ENCODE data around the gene PEMT. TPM values are rescaled to one million over a fixed set of nuclear protein-coding genes. Genes with fewer than 3 reads are reported as not detected.
A peak's percentile ranks its signal among the peaks of the same experiment; 100 is the strongest.

PEMT gene
- total RNA-seq, 1 donor from 2014 or later = 39.2 TPM

DNA sequence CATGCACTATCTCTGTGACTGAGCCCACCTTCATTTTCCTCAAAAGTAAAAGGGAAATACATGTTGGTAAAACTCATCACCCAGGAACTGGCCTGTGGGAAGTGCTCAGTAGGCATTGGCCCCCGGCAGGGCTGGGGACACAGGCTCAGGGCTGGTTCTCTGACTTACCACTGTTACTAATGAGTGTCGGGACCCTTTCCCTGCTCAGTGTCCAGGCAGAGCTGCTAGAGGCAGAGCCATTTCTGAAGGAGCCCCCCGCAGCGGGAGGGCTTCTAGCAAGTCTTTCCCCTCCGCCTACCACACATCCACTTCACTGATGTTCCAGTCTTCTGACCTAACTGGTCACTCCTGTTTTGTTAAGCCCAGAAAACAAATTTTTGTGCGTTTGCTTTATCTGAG, 1.7 kb upstream of the PEMT start:
- no peaks in the 10 kb centered on the region for H3K27me3 Mint-ChIP-seq (ENCODE audit: low read depth)

DNA sequence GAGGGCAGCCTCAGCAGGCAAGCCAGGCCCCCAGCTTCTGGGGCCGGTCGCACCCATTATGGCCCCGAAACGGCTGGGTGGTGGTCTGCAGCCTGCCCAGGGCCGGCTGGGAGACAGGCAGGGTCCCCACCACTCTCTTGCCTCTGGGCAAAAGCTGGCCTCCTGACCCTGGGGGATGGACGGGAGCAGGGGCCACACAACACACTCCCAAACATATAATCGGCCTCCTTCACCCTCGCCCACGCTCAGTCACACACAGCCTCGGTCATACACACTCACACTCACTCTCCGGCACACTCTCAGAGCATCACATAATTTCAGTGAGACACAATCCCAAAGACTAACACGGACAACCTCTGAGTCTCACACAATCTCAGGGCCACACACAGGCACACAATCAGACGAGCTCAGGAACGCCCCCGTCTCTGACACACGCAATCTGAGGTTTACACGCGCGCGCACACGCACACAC, 589 bp downstream of the PEMT start:
- intact Hi-C loops (cut with micrococcal nuclease) = loop anchor here (1.0 to 5.0 kb wide), 7 partner anchors 95 to 591 kb away; partner anchors contain the start of genes ALKBH5, ATPAF2, DRC3 and GID4
- DNase-seq (ENCODE audit: low spot score) = no peak
- H3K4me3 Mint-ChIP-seq (ENCODE audit: low read depth) = peak overlapping the region; percentile 96
- H3K36me3 Mint-ChIP-seq (ENCODE audit: low read depth) = no peaks in the 10 kb centered on the region
- H3K4me1 Mint-ChIP-seq (ENCODE audit: low read depth) = peaks cover 12% of the 10 kb centered on the region
- no peaks in the 10 kb centered on the region for H3K27me3 Mint-ChIP-seq (ENCODE audit: low read depth)
- H3K9me3 Mint-ChIP-seq = no peaks in the 10 kb centered on the region
- peak overlapping the region; percentile 96 for H3K27ac Mint-ChIP-seq

More for the DNA sequence above, 1.7 kb upstream of the PEMT start:
- H3K9me3 Mint-ChIP-seq = no peaks in the 10 kb centered on the region
- H3K27ac Mint-ChIP-seq = no peak overlapping the region
- intact Hi-C loops (cut with micrococcal nuclease) = loop anchor here (5.0 kb wide), 4 partner anchors 159 to 589 kb away; partner anchors contain the start of genes ALKBH5 and NT5M
- H3K36me3 Mint-ChIP-seq (ENCODE audit: low read depth) = no peaks in the 10 kb centered on the region
- no peak for DNase-seq (ENCODE audit: low spot score)
- H3K4me3 Mint-ChIP-seq (ENCODE audit: low read depth) = peak overlapping the region; percentile 26
- H3K4me1 Mint-ChIP-seq (ENCODE audit: low read depth) = peaks cover 12% of the 10 kb centered on the region

DNA sequence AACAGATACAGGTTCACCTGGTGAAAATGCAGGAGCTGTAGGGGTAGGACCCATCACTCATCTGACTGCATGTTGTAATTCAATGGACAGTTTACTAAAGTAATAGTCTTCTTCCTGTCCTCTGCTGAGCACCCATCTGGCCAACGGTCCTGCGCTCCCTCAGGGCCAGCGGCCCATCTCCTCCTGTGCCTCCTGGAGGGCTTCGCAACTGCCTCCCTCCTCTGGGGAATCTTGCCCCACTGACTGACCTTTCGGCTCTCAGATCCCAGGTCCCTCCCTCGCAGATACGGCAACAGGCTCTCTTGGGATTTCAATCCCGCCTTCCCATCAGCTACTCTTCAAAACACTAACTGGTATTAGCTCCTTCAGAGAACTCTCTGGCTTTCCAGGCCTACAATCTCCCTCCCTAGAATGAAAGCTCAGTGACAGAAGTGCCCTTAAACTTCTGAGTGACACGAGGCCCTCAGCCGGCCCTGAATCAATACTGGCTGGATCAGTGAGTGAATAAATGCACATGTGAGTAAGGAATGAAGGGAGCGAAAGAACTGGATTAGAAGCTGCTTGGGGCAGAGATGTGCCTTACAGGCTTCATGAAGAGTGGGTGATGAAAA, 1.3 kb downstream of the PEMT start:
- Mint-ChIP-seq H3K4me3 (ENCODE audit: low read depth) (peak overlapping the region; percentile 96), H3K9me3 (no peaks in the 10 kb centered on the region), H3K36me3 (ENCODE audit: low read depth) (no peaks in the 10 kb centered on the region), H3K27me3 (ENCODE audit: low read depth) (no peaks in the 10 kb centered on the region), H3K4me1 (ENCODE audit: low read depth) (peaks cover 12% of the 10 kb centered on the region), H3K27ac (peak overlapping the region; percentile 96)
- no peak for DNase-seq (ENCODE audit: low spot score)
- intact Hi-C loops (cut with micrococcal nuclease) = loop anchor here (2.0 to 5.0 kb wide), 5 partner anchors 162 to 592 kb away; partner anchors contain the start of genes ALKBH5, ATPAF2, GID4 and NT5M

DNA sequence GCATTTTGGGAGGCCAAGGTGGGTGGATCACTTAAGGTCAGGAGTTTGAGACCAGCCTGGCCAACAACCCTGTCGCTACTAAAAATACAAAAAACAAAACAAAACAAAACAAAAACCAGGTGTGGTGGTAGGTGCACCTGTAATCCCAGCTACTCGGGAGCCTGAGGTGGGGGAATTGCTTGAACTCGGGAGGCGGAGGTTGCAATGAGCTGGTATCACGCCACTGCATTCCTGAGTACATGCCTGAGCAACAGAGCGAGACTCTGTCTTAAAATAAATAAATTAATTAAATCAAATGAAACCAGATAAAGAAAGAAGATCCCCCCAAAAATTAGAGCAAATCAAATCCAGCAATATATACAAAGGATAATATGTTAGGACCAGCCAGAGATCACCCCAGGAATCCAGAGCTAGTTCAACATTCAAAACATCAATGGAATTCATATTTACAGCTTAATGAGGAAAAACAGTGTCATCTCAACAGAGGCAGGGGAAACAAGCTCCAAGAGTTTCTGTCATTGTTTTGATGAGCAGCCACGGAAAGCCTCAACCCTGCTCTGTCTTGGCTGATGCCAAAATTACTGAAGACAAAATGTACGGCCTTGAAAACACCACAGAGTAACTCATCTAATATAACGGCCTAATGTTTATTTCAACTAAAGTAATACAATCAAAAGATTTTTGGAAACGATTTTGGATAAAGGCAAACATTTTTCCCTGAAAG, 3.7 kb downstream of the PEMT start:
- Mint-ChIP-seq H3K4me3 (ENCODE audit: low read depth) (no peak overlapping the region), H3K27ac (no peak overlapping the region), H3K4me1 (ENCODE audit: low read depth) (peaks cover 12% of the 10 kb centered on the region), H3K9me3 (no peaks in the 10 kb centered on the region), H3K27me3 (ENCODE audit: low read depth) (no peaks in the 10 kb centered on the region), H3K36me3 (ENCODE audit: low read depth) (no peaks in the 10 kb centered on the region)
- DNase-seq (ENCODE audit: low spot score) = no peak
- intact Hi-C loops (cut with micrococcal nuclease) = no loop called here

DNA sequence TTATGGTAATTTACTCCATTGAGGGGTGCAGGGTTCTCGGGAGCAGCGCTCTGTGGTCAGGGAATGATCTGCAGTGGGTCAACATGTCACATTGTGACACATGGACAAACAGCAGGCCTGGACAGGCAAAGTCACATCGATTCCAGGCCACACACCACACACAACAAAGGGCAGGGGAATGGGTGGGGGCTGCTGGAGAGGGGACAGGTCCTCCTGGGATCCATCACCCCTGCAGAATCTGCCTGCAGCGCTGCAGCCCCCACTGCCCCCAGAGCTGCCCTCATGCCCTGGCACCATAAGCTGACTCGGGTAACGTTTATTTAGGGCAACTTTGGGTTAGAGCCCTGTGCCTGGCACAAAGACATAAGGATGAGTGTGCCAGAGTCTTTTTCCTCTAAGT, 9.1 kb downstream of the PEMT start:
- no peak overlapping the region for H3K4me3 Mint-ChIP-seq (ENCODE audit: low read depth)
- no peaks in the 10 kb centered on the region for H3K27me3 Mint-ChIP-seq (ENCODE audit: low read depth)
- intact Hi-C loops (cut with micrococcal nuclease) = no loop called here
- no peak for DNase-seq (ENCODE audit: low spot score)
- H3K9me3 Mint-ChIP-seq = no peaks in the 10 kb centered on the region
- H3K27ac Mint-ChIP-seq = no peak overlapping the region
- no peaks in the 10 kb centered on the region for H3K36me3 Mint-ChIP-seq (ENCODE audit: low read depth)
- H3K4me1 Mint-ChIP-seq (ENCODE audit: low read depth) = no peaks in the 10 kb centered on the region

DNA sequence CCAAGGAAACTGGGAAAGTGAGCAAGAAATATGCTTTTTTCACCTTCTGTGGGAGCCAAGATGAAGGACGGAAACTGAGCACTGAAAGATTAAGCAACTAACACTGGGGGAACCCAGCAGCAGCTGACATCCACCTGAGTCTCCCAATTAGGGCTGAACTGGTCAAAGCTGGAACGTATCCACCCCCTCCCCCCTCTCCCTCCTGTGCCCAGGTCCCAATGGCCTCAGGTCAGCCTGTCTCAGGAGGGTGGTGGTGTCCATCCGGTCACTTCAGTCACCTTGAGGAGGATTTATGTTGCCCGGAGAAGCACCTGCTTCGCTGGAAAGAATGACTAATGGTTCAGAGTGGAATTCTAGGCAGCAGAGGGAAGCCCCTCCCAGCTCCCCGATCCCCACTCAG, 10.0 kb downstream of the PEMT start:
- intact Hi-C loops (cut with micrococcal nuclease) = no loop called here
- no peaks in the 10 kb centered on the region for H3K4me1 Mint-ChIP-seq (ENCODE audit: low read depth)
- no peaks in the 10 kb centered on the region for H3K27me3 Mint-ChIP-seq (ENCODE audit: low read depth)
- H3K4me3 Mint-ChIP-seq (ENCODE audit: low read depth) = no peak overlapping the region
- no peak for DNase-seq (ENCODE audit: low spot score)
- H3K36me3 Mint-ChIP-seq (ENCODE audit: low read depth) = no peaks in the 10 kb centered on the region
- no peaks in the 10 kb centered on the region for H3K9me3 Mint-ChIP-seq
- H3K27ac Mint-ChIP-seq = no peak overlapping the region

DNA sequence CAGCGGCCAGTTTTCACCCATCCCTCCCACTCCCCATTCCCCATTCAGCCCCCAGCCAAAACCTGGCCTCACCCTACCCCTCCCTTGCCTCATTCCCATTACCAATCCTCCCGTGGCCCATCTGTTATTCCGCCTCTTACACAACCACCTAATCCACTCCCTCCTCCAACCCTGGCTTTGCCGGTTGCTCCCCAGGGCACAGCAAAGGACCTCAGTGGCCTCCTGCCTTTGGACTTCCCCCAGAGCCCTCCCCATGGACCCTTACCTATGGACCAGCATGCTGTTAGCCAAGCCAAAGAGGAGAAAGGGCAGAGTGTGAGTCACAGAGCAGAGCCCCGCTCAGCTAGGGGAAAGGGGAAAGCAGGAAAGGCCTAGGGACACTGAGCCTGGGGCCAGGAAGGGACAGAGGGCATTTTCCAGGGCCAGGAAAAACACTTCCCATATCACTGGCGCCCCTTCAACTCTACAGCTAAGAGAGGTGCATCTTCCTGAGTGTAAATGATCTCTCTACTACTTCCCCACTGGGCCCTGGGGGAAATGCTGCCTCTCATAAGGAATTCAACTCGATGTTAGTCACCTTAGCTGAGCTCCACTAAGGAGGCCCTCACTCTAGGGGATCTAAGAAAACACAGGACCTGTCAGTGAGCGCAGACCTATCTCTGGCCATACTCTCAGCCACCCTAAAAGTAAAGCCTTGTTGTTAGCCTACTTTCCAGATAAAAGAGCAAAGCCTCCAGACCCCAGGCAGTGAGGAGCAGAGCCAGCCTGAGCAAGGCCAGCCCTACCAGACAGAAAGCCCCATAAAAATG, 10.6 kb downstream of the PEMT start:
- Mint-ChIP-seq H3K9me3 (no peaks in the 10 kb centered on the region), H3K4me1 (ENCODE audit: low read depth) (no peaks in the 10 kb centered on the region), H3K36me3 (ENCODE audit: low read depth) (no peaks in the 10 kb centered on the region), H3K27ac (no peak overlapping the region), H3K27me3 (ENCODE audit: low read depth) (no peaks in the 10 kb centered on the region), H3K4me3 (ENCODE audit: low read depth) (no peak overlapping the region)
- intact Hi-C loops (cut with micrococcal nuclease) = no loop called here
- DNase-seq (ENCODE audit: low spot score) = no peak

DNA sequence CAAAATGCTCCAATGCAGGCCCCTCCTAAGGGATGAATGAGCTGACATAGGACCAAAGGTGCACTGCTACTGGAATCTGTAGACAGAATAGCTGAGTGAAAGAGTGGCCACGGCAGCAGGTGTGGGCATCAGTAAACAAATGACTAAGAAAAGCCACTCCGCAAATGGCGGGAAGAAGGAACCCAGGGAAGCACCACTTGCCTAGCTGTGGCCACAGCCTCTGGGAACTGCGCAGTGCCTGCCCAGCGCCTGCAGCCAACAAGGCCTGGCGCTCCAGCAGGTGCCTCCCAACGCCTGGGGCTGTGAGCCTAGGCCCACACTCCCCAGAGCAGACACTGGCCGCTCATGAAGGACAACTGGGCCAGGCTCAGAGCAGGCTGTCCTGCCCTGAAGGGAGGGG, 11.8 kb downstream of the PEMT start:
- no peaks in the 10 kb centered on the region for H3K4me1 Mint-ChIP-seq (ENCODE audit: low read depth)
- no peaks in the 10 kb centered on the region for H3K27me3 Mint-ChIP-seq (ENCODE audit: low read depth)
- intact Hi-C loops (cut with micrococcal nuclease) = no loop called here
- no peak for DNase-seq (ENCODE audit: low spot score)
- no peak overlapping the region for H3K27ac Mint-ChIP-seq
- no peaks in the 10 kb centered on the region for H3K9me3 Mint-ChIP-seq
- no peak overlapping the region for H3K4me3 Mint-ChIP-seq (ENCODE audit: low read depth)
- H3K36me3 Mint-ChIP-seq (ENCODE audit: low read depth) = no peaks in the 10 kb centered on the region

DNA sequence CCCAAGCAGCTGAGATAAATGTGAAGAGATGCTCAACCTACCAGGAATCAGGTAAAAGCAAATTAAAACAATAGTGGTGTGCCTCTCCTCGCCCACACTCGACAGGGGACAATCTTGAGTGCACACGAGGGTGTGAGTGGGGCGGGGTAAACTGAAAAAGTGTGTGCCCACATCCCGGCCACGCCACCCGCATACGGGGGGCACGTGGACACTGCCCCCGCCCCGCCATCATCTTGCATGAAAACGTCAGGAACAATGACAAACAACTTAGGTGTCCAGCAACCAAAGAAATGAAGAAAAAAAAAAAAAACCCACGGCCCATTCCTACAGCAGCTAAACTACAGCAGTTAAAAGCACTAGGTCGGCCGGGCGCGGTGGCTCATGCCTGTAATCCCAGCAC, 14.1 kb downstream of the PEMT start:
- H3K36me3 Mint-ChIP-seq (ENCODE audit: low read depth) = no peaks in the 10 kb centered on the region
- no peaks in the 10 kb centered on the region for H3K27me3 Mint-ChIP-seq (ENCODE audit: low read depth)
- no peak overlapping the region for H3K4me3 Mint-ChIP-seq (ENCODE audit: low read depth)
- no peak overlapping the region for H3K27ac Mint-ChIP-seq
- intact Hi-C loops (cut with micrococcal nuclease) = no loop called here
- H3K4me1 Mint-ChIP-seq (ENCODE audit: low read depth) = no peaks in the 10 kb centered on the region
- H3K9me3 Mint-ChIP-seq = no peaks in the 10 kb centered on the region
- DNase-seq (ENCODE audit: low spot score) = no peak

DNA sequence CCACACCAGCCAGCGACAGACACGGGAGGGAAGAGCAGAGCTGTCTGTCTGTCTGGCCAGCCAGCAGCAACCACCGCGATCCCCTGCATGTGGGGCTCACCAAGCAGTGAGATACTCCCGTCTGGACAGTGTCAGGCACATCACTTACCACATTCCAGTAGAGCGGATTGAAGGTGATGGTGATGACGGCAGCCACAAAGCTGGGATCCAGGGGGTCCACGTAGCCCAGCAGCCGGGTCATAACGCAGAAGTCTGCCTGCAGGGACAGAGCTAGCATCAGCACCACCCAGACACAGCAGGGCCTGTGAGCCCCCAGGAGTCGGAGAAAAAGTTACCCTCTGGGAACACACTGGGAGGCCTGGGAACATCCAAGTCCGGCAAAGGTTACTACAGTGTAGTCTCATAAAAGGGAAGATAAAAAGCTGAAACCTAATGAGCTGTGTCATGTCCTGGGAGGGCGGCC, 14.7 kb downstream of the PEMT start:
- H3K4me1 Mint-ChIP-seq (ENCODE audit: low read depth) = no peaks in the 10 kb centered on the region
- DNase-seq (ENCODE audit: low spot score) = no peak
- H3K27ac Mint-ChIP-seq = no peak overlapping the region
- no peaks in the 10 kb centered on the region for H3K36me3 Mint-ChIP-seq (ENCODE audit: low read depth)
- no peaks in the 10 kb centered on the region for H3K27me3 Mint-ChIP-seq (ENCODE audit: low read depth)
- H3K9me3 Mint-ChIP-seq = no peaks in the 10 kb centered on the region
- no peak overlapping the region for H3K4me3 Mint-ChIP-seq (ENCODE audit: low read depth)
- intact Hi-C loops (cut with micrococcal nuclease) = no loop called here

DNA sequence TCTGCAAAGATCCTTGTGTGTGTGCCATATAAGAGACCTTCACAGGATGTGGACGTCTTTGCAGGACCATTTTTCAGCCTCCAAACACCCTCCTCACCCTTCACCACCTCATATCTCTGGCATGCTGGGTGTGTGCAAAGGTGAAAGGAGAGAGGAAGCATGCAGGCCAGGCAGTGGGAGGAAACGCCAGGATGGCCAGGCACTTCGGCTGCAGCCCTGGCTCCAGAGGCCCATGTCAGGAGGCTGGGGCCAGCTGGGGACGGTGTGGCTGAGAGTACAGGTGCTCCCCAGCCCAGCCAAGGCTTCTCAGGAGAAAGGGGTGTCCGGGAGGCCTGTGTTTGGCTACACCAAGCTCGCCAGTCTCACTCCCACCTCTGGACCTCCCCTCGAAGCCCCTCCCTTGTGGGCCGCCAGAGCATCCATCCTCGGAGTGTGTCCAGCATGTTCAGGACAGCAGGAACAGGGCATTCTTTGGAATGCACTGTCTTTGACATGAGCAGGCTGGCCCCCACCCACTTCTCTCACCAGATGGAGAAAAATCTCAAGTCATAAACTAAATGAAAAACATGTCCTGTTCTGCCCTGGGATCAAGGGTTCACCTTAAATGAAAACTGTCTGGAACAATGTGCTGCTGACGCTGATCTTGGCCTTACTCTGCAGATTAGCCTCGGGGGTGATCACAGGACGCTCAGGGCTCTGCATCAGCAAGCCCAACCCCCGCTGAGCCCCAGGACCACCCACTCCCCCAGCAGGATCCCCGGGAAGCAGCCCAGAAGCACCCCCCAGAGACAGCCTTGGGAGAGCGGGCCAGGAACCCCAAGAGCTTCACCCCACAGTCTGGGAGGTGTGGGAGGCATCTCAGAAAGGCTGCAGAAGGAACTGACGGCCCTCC, 15.9 kb downstream of the PEMT start:
- Mint-ChIP-seq H3K27ac (no peak overlapping the region), H3K27me3 (ENCODE audit: low read depth) (no peaks in the 10 kb centered on the region), H3K4me1 (ENCODE audit: low read depth) (no peaks in the 10 kb centered on the region), H3K4me3 (ENCODE audit: low read depth) (no peak overlapping the region), H3K9me3 (no peaks in the 10 kb centered on the region), H3K36me3 (ENCODE audit: low read depth) (no peaks in the 10 kb centered on the region)
- intact Hi-C loops (cut with micrococcal nuclease) = no loop called here
- DNase-seq (ENCODE audit: low spot score) = no peak

DNA sequence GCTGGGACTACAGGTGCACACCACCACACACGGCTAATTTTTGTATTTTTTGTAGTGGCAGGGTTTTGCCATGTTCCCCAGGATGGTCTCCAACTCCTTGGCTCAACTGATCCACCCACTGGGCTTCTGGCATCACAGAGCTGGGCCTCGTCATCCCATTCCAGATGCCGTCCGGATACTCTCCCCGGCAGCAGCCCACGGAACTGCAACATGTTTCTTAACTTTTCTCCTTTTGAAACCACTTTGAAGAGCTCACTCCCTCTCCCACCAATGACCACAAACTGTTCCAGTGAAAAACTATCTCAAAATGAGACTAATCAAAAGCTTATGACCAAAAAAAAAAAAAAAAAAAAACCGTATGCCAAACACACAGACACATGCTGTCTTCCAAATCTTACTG, 17.6 kb downstream of the PEMT start:
- Mint-ChIP-seq H3K4me3 (ENCODE audit: low read depth) (no peak overlapping the region), H3K4me1 (ENCODE audit: low read depth) (no peaks in the 10 kb centered on the region), H3K36me3 (ENCODE audit: low read depth) (no peaks in the 10 kb centered on the region), H3K9me3 (no peaks in the 10 kb centered on the region), H3K27me3 (ENCODE audit: low read depth) (no peaks in the 10 kb centered on the region), H3K27ac (no peak overlapping the region)
- intact Hi-C loops (cut with micrococcal nuclease) = no loop called here
- no peak for DNase-seq (ENCODE audit: low spot score)
